Measurements from ENCODE around the gene COL28A1. TPM values are rescaled to one million over a fixed set of nuclear protein-coding genes. Genes with fewer than 3 reads are reported as not detected.

The COL28A1 gene
- total RNA-seq, 2 donors from 2014 or later, result 1.8 to 6.2 TPM

DNA sequence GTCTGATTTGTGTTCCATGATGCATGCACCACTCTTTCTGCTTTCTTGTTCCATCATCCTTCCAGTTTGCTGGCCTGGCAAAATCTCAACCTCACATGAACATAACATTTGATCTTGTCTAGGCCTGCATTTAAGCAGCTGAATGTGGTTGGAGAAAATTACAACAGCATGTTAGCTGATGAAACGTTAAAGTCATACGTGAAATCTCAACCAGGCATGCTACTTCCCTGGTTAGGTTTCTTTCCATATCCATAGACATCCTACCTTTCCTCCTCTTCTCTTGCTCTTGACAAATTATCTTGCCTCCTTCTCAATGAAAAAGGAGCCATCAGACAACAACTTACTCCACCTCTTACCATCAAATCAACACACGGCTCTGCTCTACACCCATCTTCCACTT lies 199.8 kb downstream of the COL28A1 start:
- Histone ChIP-seq H3K4me3 (no peak overlapping the region), H3K27me3 (replicated peaks; ENCODE audit: insufficient read depth) (no peaks in the 10 kb centered on the region), H3K27ac (no peak overlapping the region), H3K9me3 (no peaks in the 10 kb centered on the region), H3K36me3 (no peaks in the 10 kb centered on the region), H3K4me1 (replicated peaks) (no peaks in the 10 kb centered on the region)
- 60% methylated on average over 3 of the region's 3 CpGs for WGBS
- DNase-seq (ENCODE audit: low spot score), result no peak
- TF ChIP-seq POLR2A (IDR thresholded peaks at IDR 0.05), result no peak
- no peak for TF ChIP-seq POLR2AphosphoS5 (IDR thresholded peaks at IDR 0.05)
- TF ChIP-seq, protein P1, sequence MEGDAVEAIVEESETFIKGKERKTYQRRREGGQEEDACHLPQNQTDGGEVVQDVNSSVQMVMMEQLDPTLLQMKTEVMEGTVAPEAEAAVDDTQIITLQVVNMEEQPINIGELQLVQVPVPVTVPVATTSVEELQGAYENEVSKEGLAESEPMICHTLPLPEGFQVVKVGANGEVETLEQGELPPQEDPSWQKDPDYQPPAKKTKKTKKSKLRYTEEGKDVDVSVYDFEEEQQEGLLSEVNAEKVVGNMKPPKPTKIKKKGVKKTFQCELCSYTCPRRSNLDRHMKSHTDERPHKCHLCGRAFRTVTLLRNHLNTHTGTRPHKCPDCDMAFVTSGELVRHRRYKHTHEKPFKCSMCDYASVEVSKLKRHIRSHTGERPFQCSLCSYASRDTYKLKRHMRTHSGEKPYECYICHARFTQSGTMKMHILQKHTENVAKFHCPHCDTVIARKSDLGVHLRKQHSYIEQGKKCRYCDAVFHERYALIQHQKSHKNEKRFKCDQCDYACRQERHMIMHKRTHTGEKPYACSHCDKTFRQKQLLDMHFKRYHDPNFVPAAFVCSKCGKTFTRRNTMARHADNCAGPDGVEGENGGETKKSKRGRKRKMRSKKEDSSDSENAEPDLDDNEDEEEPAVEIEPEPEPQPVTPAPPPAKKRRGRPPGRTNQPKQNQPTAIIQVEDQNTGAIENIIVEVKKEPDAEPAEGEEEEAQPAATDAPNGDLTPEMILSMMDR (IDR thresholded peaks at IDR 0.05), result no peak
- intact Hi-C loops (cut with DNase I), result no loop called here

DNA sequence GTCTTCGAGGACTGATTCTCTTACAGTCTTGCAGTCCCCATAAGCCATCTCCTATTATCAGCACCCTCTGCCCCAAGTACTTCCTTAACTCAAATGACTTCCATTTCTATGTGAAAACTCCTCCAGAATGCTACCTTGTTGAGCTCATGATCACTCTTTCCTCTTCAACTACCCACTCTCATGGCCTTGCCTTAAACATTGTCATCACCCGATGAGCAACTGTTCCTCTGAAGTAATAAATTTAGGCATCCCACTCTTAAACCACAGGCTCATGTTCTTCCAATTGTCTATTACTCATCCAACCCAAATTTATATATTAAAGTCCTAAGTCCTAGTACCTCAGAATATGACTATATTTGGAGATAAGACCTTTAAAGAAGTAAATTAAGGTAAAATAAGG lies 200.5 kb downstream of the COL28A1 start:
- intact Hi-C loops (cut with DNase I), result no loop called here
- WGBS, result 90% methylated on average over 2 of the region's 2 CpGs
- Histone ChIP-seq H3K4me1 (replicated peaks) (no peaks in the 10 kb centered on the region), H3K9me3 (no peaks in the 10 kb centered on the region), H3K36me3 (no peaks in the 10 kb centered on the region), H3K27ac (no peak overlapping the region), H3K27me3 (replicated peaks; ENCODE audit: insufficient read depth) (no peaks in the 10 kb centered on the region), H3K4me3 (no peak overlapping the region)
- DNase-seq (ENCODE audit: low spot score), result no peak
- TF ChIP-seq POLR2A (IDR thresholded peaks at IDR 0.05) (no peak), POLR2AphosphoS5 (IDR thresholded peaks at IDR 0.05) (no peak)
- TF ChIP-seq, protein P1 (IDR thresholded peaks at IDR 0.05), result no peak

- Histone ChIP-seq H3K27ac (no peak overlapping the region), H3K36me3 (no peaks in the 10 kb centered on the region), H3K4me1 (replicated peaks) (no peaks in the 10 kb centered on the region), H3K9me3 (no peaks in the 10 kb centered on the region), H3K27me3 (replicated peaks; ENCODE audit: insufficient read depth) (no peaks in the 10 kb centered on the region), H3K4me3 (no peak overlapping the region)
- TF ChIP-seq, protein P1 (IDR thresholded peaks at IDR 0.05), result no peak
- no peak for TF ChIP-seq POLR2A (IDR thresholded peaks at IDR 0.05)
- no peak for TF ChIP-seq POLR2AphosphoS5 (IDR thresholded peaks at IDR 0.05)
- 84% methylated on average over 3 of the region's 3 CpGs for WGBS
- no peak for DNase-seq (ENCODE audit: low spot score)
- intact Hi-C loops (cut with DNase I), result no loop called here
Observed at GRCh38 chr7:7333610-7334009, 202.1 kb downstream of the COL28A1 start.

GRCh38 chr7:7331523-7331922 lies 204.2 kb downstream of the COL28A1 start:
- no peak overlapping the region for H3K27ac ChIP-seq
- no peak for DNase-seq (ENCODE audit: low spot score)
- no peak overlapping the region for H3K4me3 ChIP-seq
- intact Hi-C loops (cut with DNase I), result no loop called here
- WGBS, result 38% methylated on average over 4 of the region's 4 CpGs
- no peaks in the 10 kb centered on the region for H3K27me3 ChIP-seq (replicated peaks; ENCODE audit: insufficient read depth)
- TF ChIP-seq POLR2AphosphoS5 (IDR thresholded peaks at IDR 0.05), result no peak
- TF ChIP-seq POLR2A (IDR thresholded peaks at IDR 0.05), result no peak
- TF ChIP-seq, protein P1 (IDR thresholded peaks at IDR 0.05), result no peak
- no peaks in the 10 kb centered on the region for H3K4me1 ChIP-seq (replicated peaks)
- no peaks in the 10 kb centered on the region for H3K36me3 ChIP-seq
- H3K9me3 ChIP-seq, result no peaks in the 10 kb centered on the region

DNA sequence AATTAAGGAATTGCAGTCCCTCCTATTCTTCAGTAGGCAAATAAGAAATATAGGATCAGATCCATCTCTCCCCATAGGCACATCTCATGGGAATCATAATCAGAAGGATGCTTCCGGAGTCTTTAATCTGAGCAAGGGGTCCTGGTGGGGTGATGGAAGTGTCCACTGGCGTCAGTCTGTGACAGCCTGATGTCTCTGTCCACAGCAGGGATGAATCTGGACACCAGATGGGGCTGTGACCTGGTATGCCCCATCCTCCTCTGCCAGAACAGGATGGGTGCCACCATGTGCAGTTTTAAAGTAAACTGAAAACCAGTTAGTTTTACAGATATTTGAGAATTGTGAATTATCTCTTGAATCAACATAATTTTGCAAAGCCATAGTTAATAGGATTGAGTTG lies 204.7 kb downstream of the COL28A1 start:
- intact Hi-C loops (cut with DNase I), result no loop called here
- DNase-seq (ENCODE audit: low spot score), result no peak
- no peaks in the 10 kb centered on the region for H3K36me3 ChIP-seq
- H3K4me3 ChIP-seq, result no peak overlapping the region
- H3K27me3 ChIP-seq (replicated peaks; ENCODE audit: insufficient read depth), result no peaks in the 10 kb centered on the region
- no peaks in the 10 kb centered on the region for H3K9me3 ChIP-seq
- 79% methylated on average over 2 of the region's 2 CpGs for WGBS
- H3K27ac ChIP-seq, result no peak overlapping the region
- TF ChIP-seq, protein P1 (IDR thresholded peaks at IDR 0.05), result no peak
- no peak for TF ChIP-seq POLR2A (IDR thresholded peaks at IDR 0.05)
- no peak for TF ChIP-seq POLR2AphosphoS5 (IDR thresholded peaks at IDR 0.05)
- H3K4me1 ChIP-seq (replicated peaks), result no peaks in the 10 kb centered on the region

All from prostate gland (tissue), 2 donors.